Panc1 (cell line): ENCODE results near the gene TMEM209. TPM values are rescaled to one million over a fixed set of nuclear protein-coding genes. Genes with fewer than 3 reads are reported as not detected.

Source experiments
- ATAC-seq: fragments of 200-7000 bp; cut with Tn5 transposase; 2 replicates; pipeline ENCODE4 v1.9.1; 2020; ENCODE audit warnings: mild to moderate bottlenecking, moderate library complexity
- BruUV-seq: library from RNA; stranded (reverse); fragments of 400-500 nt; replicated peaks from 2 replicates; lab custom pipeline; 2021; lab: Mats Ljungman, UMichigan
- CTCF ChIA-PET: fragments of 300-600 bp; sonication (Branson Sonifier 250); formaldehyde crosslinking; loops from one replicate; lab custom pipeline; 2022; ENCODE audit warnings: antibody characterized with exemption; lab: Charles Lee
- POLR2A ChIA-PET: fragments of 300-600 bp; sonication (Branson Sonifier 250); formaldehyde crosslinking; loops from one replicate; lab custom pipeline; 2022; ENCODE audit warnings: antibody characterized with exemption; lab: Charles Lee
- DNase-seq: peaks from one replicate; pipeline ENCODE4 v3.0.0-alpha.2; 2010; ENCODE audit warnings: low read depth, low spot score
- H3K27ac ChIP-seq: 2 replicates; pipeline ENCODE4 v1.5.1; 2011; ENCODE audit warnings: mild to moderate bottlenecking, low read length, inconsistent platforms
- H3K27me3 ChIP-seq: fragments of 200-500 bp; sonication (Bioruptor generic); 2 replicates; pipeline ENCODE4 v1.6.0; 2014; ENCODE audit warnings: low read length, inconsistent platforms; ENCODE audit not compliant: control insufficient read depth, insufficient read depth
- H3K36me3 ChIP-seq: fragments of 200-500 bp; sonication (Bioruptor generic); 2 replicates; pipeline ENCODE4 v1.5.1; 2014; ENCODE audit warnings: inconsistent platforms, mild to moderate bottlenecking, low read length, moderate library complexity; ENCODE audit not compliant: control insufficient read depth, insufficient read depth
- H3K4me1 ChIP-seq: 2 replicates; pipeline ENCODE4 v1.5.1; 2011; ENCODE audit warnings: inconsistent platforms, mild to moderate bottlenecking, low read length, moderate library complexity; ENCODE audit not compliant: control insufficient read depth, insufficient read depth
- H3K4me3 ChIP-seq, 2 experiments: 2 replicates each; pipeline ENCODE4 v1.5.1; 2011 to 2012; ENCODE audit warnings: low read depth in 2 of 2, low read length in 2 of 2, mild to moderate bottlenecking in 2 of 2, inconsistent platforms in 1 of 2, moderate library complexity in 1 of 2
- H3K9me3 ChIP-seq: fragments of 200-500 bp; sonication (Bioruptor generic); 2 replicates; pipeline ENCODE4 v1.5.1; 2014; ENCODE audit warnings: low read depth, mild to moderate bottlenecking, inconsistent platforms, low read length, moderate library complexity; ENCODE audit not compliant: control insufficient read depth, insufficient read depth
- CTCF ChIP-seq: fragments of 450-650 bp; IDR thresholded peaks from 2 replicates; pipeline ENCODE4 v1.5.1; 2017; ENCODE audit warnings: mild to moderate bottlenecking
- POLR2AphosphoS5 ChIP-seq: IDR thresholded peaks from 2 replicates; pipeline ENCODE4 v1.6.1; 2012; ENCODE audit warnings: mild to moderate bottlenecking, low read depth, low read length, moderate library complexity
- REST ChIP-seq, 2 experiments: IDR thresholded peaks; 2 replicates each; pipeline ENCODE4 v1.6.1; 2011 to 2012; ENCODE audit warnings: low read depth in 2 of 2, control low read depth in 1 of 2, low read length in 1 of 2, mild to moderate bottlenecking in 1 of 2, moderate library complexity in 1 of 2; ENCODE audit not compliant: insufficient read depth in 1 of 2
- SIN3A ChIP-seq: IDR thresholded peaks from 2 replicates; pipeline ENCODE4 v1.6.1; 2012; ENCODE audit warnings: low read depth, mild to moderate bottlenecking, low read length, moderate library complexity, borderline replicate concordance; ENCODE audit not compliant: insufficient read depth
- TCF7L2 ChIP-seq: IDR thresholded peaks from 2 replicates; pipeline ENCODE4 v1.6.1; 2011; ENCODE audit warnings: mild to moderate bottlenecking, low read depth, low read length, inconsistent platforms
- in situ Hi-C: cut with HindIII; loops from 2 replicates; pipeline ENCODE4 v1.10.0; 2016; ENCODE audit warnings: low sequenced_read_pairs, low pct_unique_long_range_greater_than_20kb
- intact Hi-C: fragments of 100-400 bp; cut with micrococcal nuclease; formaldehyde crosslinking; loops from one replicate; pipeline ENCODE4 v1.10.0; 2022; ENCODE audit not compliant: unreplicated experiment
- total RNA-seq: library from RNA; stranded (reverse); gene quantifications from one replicate; pipeline ENCODE4 v1.2.1, GENCODE V29; 2021; ENCODE audit not compliant: unreplicated experiment

TMEM209 gene
- total RNA-seq, 1 experiment from 2014 or later = 32.3 TPM

GRCh38 chr7:130179631-130180030 lies 25.6 kb downstream of the TMEM209 start:
- intact Hi-C loops (no loop called here), in situ Hi-C loops (no loop called here)
- ATAC-seq = no peak
- CTCF ChIA-PET = no interaction called here
- no peak overlapping the region for H3K4me3 ChIP-seq
- H3K27me3 ChIP-seq = no peaks in the 10 kb centered on the region
- DNase-seq = no peak
- no TSS peak for BruUV-seq
- TF ChIP-seq POLR2AphosphoS5 (no peak), TCF7L2 (no peak), SIN3A (no peak), REST (IDR thresholded peaks at IDR 0.05; ENCODE audit: insufficient read depth in 1 of 2, low read depth in 2 of 2, low read length in 1 of 2) (no peak), CTCF (no peak)
- POLR2A ChIA-PET = no interaction called here
- no peaks in the 10 kb centered on the region for H3K4me1 ChIP-seq
- no peak overlapping the region for H3K27ac ChIP-seq
- peaks cover 17% of the 10 kb centered on the region for H3K36me3 ChIP-seq
- H3K9me3 ChIP-seq = no peaks in the 10 kb centered on the region

GRCh38 chr7:130178251-130178650 lies 27.0 kb downstream of the TMEM209 start:
- in situ Hi-C loops = no loop called here
- no peak overlapping the region for H3K4me3 ChIP-seq
- CTCF ChIA-PET = interaction anchor here (0.5 kb wide), 1 partner anchor 168 kb away, joined by 4 read pairs; no protein-coding TSS in a partner anchor
- peaks cover 17% of the 10 kb centered on the region for H3K36me3 ChIP-seq
- POLR2A ChIA-PET = interaction anchor here (0.6 kb wide), 1 partner anchor 1404 kb away, joined by 7 read pairs; no protein-coding TSS in a partner anchor
- no peak overlapping the region for H3K27ac ChIP-seq
- ATAC-seq = no peak
- intact Hi-C loops = no loop called here
- H3K9me3 ChIP-seq = no peaks in the 10 kb centered on the region
- no peaks in the 10 kb centered on the region for H3K27me3 ChIP-seq
- no peak for TF ChIP-seq POLR2AphosphoS5
- TF ChIP-seq SIN3A = no peak
- TF ChIP-seq REST (IDR thresholded peaks at IDR 0.05; ENCODE audit: insufficient read depth in 1 of 2, low read depth in 2 of 2, low read length in 1 of 2) = no peak
- TF ChIP-seq CTCF = no peak
- TF ChIP-seq TCF7L2 = no peak
- no peaks in the 10 kb centered on the region for H3K4me1 ChIP-seq
- no TSS peak for BruUV-seq
- DNase-seq = no peak
